ENCODE results near the gene NEU4. TPM values are rescaled to one million over a fixed set of nuclear protein-coding genes. Genes with fewer than 3 reads are reported as not detected.

Gene NEU4
- total RNA-seq, 1 experiment from 2014 or later, result not detected

GRCh38 chr2:241864168-241864849 lies 55.3 kb downstream of the NEU4 start:
- no peak for DNase-seq (ENCODE audit: low spot score)

DNA sequence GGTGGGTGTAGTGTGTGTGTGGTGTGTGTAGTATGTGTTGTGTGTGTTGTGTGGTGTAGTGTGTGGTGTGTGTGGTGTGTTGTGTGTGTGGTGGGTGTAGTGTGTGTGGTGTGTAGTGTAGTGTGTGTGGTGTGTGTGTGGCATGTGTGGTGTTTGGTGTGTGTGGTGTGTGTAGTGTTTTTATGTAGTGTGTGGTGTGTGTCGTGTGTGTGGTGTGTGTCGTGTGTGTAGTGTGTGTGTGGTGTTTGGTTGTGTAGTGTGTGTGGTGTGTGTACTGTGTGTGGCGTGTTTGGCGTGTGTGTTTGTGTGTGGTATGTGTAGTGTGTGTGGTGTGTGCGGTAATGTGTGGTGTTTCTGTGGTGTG lies 55.8 kb downstream of the NEU4 start:
- DNase-seq (ENCODE audit: low spot score), result no peak

- DNase-seq (ENCODE audit: low spot score), result no peak
Measured at GRCh38 chr2:241865416-241865956, 56.5 kb downstream of the NEU4 start.

DNA sequence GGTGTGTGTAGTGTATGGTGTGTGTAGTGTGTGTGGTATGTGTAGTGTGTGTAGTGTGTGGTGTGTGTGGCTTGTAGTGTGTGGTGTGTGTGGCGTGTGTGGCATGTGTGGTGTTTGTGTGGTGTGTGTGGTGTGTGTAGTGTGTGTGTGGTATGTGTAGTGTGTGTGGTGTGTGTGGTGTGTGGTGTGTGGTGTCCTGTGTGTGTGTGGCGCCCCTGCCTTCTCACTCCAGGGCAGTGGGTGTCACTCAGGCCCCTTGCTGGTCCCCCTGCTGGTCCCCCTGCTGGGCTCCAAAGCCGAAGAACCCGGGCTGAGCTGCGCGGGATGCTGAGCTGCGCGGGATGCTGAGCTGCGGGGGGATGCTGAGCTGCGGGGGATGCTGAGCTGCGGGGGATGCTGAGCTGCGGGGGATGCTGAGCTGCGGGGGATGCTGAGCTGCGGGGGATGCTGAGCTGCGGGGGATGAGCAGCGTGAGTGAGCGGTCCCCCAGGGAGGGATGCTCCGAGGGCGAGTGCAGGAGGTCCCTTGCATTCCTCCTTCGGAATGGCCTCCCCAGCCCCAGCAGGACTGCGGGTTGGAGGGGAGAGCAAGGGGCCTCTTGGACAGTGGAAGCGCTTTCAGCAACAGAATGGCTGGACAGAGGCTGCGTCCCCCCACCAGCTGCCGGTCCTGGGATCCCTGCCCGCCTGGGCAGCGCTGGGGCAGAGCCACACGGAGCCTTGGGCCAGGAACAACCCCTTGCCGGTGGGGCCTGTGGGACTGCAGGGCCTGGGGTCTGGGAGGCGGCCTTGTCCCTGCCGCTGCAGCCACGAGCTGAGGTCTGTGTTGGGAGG lies 57.2 kb downstream of the NEU4 start:
- no peak for DNase-seq (ENCODE audit: low spot score)

Other genes with a start within 250 kb of the NEU4 start
- gene THAP4, start 172.0 kb upstream of the NEU4 start, total RNA-seq (2014; rRNA removed; shearing (Covaris generic)), result 80.6 and 85.7 TPM in 2 replicates
- 111 and 132 TPM in 2 replicates for gene ATG4B, start 171.5 kb upstream of the NEU4 start, total RNA-seq (2014; rRNA removed; shearing (Covaris generic))
- gene DTYMK, start 122.4 kb upstream of the NEU4 start, total RNA-seq (2014; rRNA removed; shearing (Covaris generic)), result 136 and 156 TPM in 2 replicates
- 12.8 and 14.5 TPM in 2 replicates for gene ING5, start 107.2 kb upstream of the NEU4 start, total RNA-seq (2014; rRNA removed; shearing (Covaris generic))
- 12.6 and 14.6 TPM in 2 replicates for gene D2HGDH, start 74.6 kb upstream of the NEU4 start, total RNA-seq (2014; rRNA removed; shearing (Covaris generic))
- not detected in 2 replicates for gene GAL3ST2, start 32.4 kb upstream of the NEU4 start, total RNA-seq (2014; rRNA removed; shearing (Covaris generic))
- 0.10 TPM in 1 of 2 replicates, not detected in the other for gene PDCD1, start 49.7 kb downstream of the NEU4 start, total RNA-seq (2014; rRNA removed; shearing (Covaris generic))
- gene RTP5, start 60.5 kb downstream of the NEU4 start, total RNA-seq (2014; rRNA removed; shearing (Covaris generic)), result not detected in 2 replicates

All from A172 (cell line).